Stimulated activated naive CD4-positive, alpha-beta T cell (primary cell): ENCODE measurements around the gene MGST1.
"Not testable (repeated sequence)": the region's sequence is repeated elsewhere in the genome, so short reads cannot be mapped to it uniquely, and the experiment has no call there.

Experiments used
- DNase-seq, 6 experiments: peaks; one replicate each; lab custom pipeline; 2025; lab: John Stamatoyannopoulos, UW

Gene MGST1

GRCh38 chr12:16352481-16352880 lies 5.0 kb downstream of the MGST1 start:
- no peak for DNase-seq

DNA sequence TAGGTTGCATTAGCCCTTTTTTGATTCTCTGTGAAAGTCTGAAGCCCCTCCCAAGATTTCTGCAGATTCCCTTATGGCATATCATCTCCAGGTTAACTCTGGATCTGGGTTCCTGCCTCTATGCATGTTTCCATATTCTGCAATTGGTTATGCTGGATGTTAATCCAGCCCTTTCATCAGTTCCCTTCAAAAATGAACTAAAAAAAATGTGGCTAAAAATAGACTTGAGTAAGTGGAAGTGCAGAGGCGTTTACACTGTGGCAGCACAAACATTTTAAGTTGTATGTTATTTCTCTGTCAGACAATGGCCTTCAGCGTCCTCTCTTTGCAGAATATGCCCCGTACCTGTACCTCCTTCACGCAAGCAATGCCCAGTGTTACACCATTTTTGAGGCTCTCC lies 11.4 kb downstream of the MGST1 start:
- no peak for DNase-seq

- no peak for DNase-seq
These were observed 12.4 kb downstream of the MGST1 start for GRCh38 chr12:16359512-16360491.

GRCh38 chr12:16361142-16361783 lies 13.8 kb downstream of the MGST1 start:
- no peak for DNase-seq

GRCh38 chr12:16362550-16362949 lies 15.1 kb downstream of the MGST1 start:
- no peak for DNase-seq

GRCh38 chr12:16369156-16369555 lies 21.7 kb downstream of the MGST1 start:
- no peak for DNase-seq

- DNase-seq = no peak
These were observed 22.7 kb downstream of the MGST1 start for GRCh38 chr12:16370096-16370495.

GRCh38 chr12:16382652-16383312 lies 35.3 kb downstream of the MGST1 start:
- DNase-seq = not testable (repeated sequence)

DNA sequence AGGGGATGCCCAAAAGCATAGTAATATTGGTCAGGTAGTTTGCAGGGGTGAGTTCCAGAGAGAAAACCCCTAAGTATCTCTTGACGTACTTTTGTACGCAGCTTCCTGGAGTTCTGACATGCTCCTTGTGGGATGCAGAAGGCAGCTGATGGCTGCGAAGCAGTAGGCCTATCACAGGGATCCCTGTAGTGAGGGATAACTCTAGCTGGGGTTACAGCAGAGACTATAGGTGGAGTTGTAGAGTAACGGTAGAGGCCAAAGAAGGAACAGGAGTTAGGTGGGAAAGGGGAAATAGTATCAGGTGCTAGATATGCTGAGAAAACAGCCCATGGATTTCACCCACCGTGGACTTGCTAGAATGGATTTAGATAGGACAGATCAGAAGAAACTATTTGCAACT lies 37.3 kb downstream of the MGST1 start:
- DNase-seq = no peak

DNA sequence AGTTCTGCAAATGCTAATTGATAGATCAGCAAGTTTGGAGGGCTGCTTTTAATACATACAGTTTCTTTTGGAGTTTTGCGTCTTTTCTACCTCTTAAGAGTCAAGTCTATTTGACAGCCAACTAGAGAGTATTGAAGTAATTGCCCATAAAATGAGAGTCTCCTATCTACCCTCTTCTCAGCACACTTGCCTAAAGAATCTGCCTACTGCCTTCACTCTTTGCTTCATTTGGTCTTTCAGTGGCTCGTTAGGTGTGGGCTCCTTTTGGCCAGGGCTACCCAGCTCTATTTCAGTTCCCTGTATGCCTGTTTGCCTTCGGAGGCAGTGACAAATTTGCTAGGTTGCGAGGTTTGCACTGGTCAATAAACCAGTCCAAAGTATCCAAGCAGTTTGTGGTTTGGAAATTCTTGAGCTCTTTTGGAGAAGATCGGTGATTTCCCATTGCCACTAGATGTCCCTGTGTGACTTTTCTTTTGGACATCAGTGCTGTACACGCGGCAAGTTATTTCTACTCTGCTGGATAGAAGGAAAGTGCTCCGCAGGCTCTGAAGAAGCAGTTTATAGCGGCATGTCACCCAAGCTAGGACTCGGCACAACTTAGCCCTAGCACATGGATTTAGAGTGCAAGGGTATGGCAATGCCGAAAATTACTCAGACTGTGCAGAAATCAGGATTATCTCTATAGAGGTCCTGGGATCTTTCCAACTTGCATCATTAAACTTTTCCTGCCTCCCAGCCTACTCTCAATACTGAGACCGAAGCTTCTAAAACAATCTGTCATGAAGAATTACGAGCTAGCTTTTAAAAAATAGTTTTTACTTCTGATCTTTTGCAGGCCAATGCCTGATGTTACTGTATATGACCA lies 38.6 kb downstream of the MGST1 start:
- no peak for DNase-seq

DNA sequence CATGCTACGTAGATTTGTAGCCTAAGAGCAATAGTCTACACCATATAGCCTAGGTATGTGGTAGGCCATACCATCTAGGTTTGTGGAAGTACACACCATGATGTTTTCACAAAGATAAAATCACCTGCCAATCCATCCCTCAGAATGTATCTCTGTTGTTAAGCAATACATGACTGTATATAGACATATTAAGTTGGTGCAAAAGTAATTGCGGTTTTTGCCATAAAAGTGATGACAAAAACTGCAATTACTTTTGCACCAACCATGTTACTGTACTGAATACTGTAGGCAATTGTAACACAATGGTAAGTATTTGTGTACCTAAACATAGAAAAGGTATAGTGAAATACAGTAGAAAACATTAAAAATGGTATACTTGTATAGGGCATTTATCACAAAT lies 40.5 kb downstream of the MGST1 start:
- no peak for DNase-seq

DNA sequence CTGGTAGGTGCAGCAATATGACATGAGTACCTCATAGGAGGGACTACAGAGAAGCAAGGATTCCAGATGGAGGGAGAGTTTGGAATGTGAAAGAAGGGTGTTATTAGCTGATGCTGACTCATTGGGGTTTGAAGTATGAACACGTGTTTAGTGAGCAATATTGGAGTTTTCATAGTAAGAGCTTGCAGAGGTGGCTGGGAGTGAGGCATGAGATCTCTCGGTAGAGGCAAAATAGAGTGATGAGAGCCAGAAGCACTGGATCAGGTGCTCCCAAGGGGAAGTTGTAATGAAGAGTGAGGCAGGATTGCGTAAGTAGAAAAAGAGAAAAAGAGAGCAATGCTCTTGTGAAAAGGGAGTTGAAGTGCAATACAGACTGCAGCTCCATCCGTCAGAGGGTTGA lies 42.1 kb downstream of the MGST1 start:
- DNase-seq = no peak

GRCh38 chr12:16392846-16393535 lies 45.5 kb downstream of the MGST1 start:
- DNase-seq = no peak

DNA sequence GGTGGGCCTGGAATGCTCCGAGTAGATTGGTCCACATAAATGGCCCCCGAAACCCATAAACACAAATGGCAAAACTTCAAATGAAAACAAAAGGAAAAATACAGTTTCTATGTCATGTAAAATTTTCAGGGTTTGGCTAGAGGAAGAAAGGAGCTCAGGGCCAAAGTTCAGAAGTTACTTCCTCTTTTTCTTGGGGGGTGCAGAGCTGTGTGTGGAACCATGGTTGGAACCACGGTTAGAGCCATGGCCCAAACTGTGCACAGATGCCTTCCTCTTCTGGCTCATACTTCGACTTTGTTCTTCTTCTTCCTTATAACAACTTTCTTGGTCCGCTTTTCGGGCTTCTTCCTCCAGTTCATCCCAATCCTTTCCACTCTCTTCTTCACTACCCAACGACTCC lies 51.7 kb downstream of the MGST1 start:
- DNase-seq = no peak

DNA sequence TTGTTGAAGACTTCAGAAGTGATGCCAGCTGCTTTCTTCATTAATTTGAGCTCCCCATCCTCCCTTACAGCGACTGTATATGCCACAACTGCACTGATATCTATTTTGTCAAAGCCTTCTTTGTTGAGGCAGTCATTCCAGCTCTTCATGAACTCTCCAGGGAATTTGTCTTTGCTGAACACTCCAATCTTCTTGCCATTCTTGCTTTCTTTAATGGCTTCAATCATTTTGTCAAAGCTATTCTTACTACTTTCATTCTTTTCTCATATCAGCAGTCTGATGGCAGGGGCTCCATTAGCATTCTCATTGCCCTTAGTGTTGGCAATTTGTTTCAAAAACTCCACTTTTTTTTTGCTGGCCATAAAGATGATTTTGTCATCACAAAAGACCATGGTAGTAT lies 54.4 kb downstream of the MGST1 start:
- not testable (repeated sequence) for DNase-seq

- no peak for DNase-seq
These were observed 59.9 kb downstream of the MGST1 start for GRCh38 chr12:16407346-16407745.
